ENCODE data around the gene TLCD2. TPM values are rescaled to one million over a fixed set of nuclear protein-coding genes. Genes with fewer than 3 reads are reported as not detected.
A peak's percentile ranks its signal among the peaks of the same experiment; 100 is the strongest.

The TLCD2 gene
- total and polyA plus RNA-seq, 9 of the 15 experiments (the other 6 are each of a cell fraction or from before 2014, with no cell fraction given): 0.10 to 0.89 (median 0.58) TPM

DNA sequence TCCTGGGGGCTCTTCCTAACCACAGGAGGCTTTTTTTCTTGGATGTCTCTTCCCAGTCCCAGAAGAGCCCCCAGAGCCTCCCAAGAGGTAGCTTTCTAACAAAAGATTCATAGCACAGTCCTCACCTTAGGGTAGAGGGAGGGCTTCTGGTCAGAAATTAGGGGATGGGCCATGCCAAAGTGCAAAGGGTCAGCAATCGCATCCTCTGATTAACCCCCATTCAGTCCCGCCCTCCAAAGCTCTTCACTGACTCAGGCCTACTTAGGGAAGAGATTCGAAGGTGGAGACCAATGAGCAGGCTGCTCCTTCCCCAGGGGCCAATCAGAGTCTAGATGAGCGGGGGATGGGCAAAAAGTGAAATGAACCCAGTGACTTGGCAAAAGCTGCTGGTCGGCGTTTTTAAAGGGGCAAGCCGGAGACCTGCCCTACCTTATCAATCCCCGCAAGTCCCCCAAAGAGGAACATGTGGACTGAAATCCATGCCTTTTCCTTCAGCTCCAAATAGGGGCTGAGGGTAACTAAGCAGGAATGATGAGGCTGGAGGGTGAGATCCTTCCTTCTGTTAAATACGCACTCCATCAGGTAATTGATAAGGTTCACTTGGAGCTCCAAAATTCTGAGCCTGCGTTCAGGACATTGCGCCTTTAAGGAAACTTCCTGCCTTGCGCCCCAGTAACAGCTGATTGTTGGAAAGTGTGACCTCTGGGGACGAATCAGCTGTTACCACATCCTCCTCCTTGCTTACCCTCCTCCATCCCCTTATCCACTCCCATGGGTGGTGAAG, 6.9 kb upstream of the TLCD2 start (continued):
- TF ChIP-seq SIN3A (IDR thresholded peaks at IDR 0.05; ENCODE audit: borderline replicate concordance in 2 of 2, control insufficient read depth in 1 of 2, low read depth in 2 of 2, low read length in 2 of 2) (peak; percentile 65 to 93; a peak in 3 of 4 replicates), ZNF766 (CRISPR knock-in tag; conservative IDR thresholded peaks at IDR 0.05) (0 out of 2 replicates have a peak, but pooled peaks have one; percentile 79), ARID1B (IDR thresholded peaks at IDR 0.05) (peak; percentile 23; the same call in 1 of the 2 replicates), BACH1 (tag; IDR thresholded peaks at IDR 0.05) (no peak), CBFB (CRISPR knock-in tag; IDR thresholded peaks at IDR 0.05) (0 out of 2 replicates have a peak, but pooled peaks have one; percentile 39), ZNF140 (CRISPR knock-in tag; IDR thresholded peaks at IDR 0.05) (no peak), RBM34 (IDR thresholded peaks at IDR 0.05; ENCODE audit: borderline replicate concordance, insufficient read depth, low read length) (no peak), XRCC4 (IDR thresholded peaks at IDR 0.05; ENCODE audit: extremely low read depth, insufficient read depth, insufficient read length) (no peak), CHD2 (IDR thresholded peaks at IDR 0.05; ENCODE audit: low read depth, low read length) (peak; percentile 75), ZNF134 (CRISPR knock-in tag; conservative IDR thresholded peaks at IDR 0.05) (no peak), PHF20 (IDR thresholded peaks at IDR 0.05; ENCODE audit: partially characterized antibody) (no peak), CHCHD3 (CRISPR knock-in tag; IDR thresholded peaks at IDR 0.05) (0 out of 2 replicates have a peak, but pooled peaks have one; percentile 40)
- TF ChIP-seq, protein P1, sequence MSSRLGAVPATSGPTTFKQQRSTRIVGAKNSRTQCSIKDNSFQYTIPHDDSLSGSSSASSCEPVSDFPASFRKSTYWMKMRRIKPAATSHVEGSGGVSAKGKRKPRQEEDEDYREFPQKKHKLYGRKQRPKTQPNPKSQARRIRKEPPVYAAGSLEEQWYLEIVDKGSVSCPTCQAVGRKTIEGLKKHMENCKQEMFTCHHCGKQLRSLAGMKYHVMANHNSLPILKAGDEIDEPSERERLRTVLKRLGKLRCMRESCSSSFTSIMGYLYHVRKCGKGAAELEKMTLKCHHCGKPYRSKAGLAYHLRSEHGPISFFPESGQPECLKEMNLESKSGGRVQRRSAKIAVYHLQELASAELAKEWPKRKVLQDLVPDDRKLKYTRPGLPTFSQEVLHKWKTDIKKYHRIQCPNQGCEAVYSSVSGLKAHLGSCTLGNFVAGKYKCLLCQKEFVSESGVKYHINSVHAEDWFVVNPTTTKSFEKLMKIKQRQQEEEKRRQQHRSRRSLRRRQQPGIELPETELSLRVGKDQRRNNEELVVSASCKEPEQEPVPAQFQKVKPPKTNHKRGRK (tag; IDR thresholded peaks at IDR 0.05): no peak
- TF ChIP-seq, protein P2, sequence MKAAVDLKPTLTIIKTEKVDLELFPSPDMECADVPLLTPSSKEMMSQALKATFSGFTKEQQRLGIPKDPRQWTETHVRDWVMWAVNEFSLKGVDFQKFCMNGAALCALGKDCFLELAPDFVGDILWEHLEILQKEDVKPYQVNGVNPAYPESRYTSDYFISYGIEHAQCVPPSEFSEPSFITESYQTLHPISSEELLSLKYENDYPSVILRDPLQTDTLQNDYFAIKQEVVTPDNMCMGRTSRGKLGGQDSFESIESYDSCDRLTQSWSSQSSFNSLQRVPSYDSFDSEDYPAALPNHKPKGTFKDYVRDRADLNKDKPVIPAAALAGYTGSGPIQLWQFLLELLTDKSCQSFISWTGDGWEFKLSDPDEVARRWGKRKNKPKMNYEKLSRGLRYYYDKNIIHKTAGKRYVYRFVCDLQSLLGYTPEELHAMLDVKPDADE (conservative IDR thresholded peaks at IDR 0.05; ENCODE audit: control insufficient read depth, low read depth, low read length): peak; percentile 89
- TF ChIP-seq, protein P3, sequence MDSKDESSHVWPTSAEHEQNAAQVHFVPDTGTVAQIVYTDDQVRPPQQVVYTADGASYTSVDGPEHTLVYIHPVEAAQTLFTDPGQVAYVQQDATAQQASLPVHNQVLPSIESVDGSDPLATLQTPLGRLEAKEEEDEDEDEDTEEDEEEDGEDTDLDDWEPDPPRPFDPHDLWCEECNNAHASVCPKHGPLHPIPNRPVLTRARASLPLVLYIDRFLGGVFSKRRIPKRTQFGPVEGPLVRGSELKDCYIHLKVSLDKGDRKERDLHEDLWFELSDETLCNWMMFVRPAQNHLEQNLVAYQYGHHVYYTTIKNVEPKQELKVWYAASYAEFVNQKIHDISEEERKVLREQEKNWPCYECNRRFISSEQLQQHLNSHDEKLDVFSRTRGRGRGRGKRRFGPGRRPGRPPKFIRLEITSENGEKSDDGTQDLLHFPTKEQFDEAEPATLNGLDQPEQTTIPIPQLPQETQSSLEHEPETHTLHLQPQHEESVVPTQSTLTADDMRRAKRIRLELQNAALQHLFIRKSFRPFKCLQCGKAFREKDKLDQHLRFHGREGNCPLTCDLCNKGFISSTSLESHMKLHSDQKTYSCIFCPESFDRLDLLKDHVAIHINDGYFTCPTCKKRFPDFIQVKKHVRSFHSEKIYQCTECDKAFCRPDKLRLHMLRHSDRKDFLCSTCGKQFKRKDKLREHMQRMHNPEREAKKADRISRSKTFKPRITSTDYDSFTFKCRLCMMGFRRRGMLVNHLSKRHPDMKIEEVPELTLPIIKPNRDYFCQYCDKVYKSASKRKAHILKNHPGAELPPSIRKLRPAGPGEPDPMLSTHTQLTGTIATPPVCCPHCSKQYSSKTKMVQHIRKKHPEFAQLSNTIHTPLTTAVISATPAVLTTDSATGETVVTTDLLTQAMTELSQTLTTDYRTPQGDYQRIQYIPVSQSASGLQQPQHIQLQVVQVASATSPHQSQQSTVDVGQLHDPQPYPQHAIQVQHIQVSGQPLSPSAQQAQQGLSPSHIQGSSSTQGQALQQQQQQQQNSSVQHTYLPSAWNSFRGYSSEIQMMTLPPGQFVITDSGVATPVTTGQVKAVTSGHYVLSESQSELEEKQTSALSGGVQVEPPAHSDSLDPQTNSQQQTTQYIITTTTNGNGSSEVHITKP (IDR thresholded peaks at IDR 0.05; ENCODE audit: partially characterized antibody): peak; percentile 71
- TF ChIP-seq, protein P4, sequence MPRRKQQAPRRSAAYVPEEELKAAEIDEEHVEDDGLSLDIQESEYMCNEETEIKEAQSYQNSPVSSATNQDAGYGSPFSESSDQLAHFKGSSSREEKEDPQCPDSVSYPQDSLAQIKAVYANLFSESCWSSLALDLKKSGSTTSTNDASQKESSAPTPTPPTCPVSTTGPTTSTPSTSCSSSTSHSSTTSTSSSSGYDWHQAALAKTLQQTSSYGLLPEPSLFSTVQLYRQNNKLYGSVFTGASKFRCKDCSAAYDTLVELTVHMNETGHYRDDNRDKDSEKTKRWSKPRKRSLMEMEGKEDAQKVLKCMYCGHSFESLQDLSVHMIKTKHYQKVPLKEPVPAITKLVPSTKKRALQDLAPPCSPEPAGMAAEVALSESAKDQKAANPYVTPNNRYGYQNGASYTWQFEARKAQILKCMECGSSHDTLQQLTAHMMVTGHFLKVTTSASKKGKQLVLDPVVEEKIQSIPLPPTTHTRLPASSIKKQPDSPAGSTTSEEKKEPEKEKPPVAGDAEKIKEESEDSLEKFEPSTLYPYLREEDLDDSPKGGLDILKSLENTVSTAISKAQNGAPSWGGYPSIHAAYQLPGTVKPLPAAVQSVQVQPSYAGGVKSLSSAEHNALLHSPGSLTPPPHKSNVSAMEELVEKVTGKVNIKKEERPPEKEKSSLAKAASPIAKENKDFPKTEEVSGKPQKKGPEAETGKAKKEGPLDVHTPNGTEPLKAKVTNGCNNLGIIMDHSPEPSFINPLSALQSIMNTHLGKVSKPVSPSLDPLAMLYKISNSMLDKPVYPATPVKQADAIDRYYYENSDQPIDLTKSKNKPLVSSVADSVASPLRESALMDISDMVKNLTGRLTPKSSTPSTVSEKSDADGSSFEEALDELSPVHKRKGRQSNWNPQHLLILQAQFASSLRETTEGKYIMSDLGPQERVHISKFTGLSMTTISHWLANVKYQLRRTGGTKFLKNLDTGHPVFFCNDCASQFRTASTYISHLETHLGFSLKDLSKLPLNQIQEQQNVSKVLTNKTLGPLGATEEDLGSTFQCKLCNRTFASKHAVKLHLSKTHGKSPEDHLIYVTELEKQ (CRISPR knock-in tag; IDR thresholded peaks at IDR 0.05): no peak
